ENCODE measurements around the gene WDR5B.

Gene WDR5B

DNA sequence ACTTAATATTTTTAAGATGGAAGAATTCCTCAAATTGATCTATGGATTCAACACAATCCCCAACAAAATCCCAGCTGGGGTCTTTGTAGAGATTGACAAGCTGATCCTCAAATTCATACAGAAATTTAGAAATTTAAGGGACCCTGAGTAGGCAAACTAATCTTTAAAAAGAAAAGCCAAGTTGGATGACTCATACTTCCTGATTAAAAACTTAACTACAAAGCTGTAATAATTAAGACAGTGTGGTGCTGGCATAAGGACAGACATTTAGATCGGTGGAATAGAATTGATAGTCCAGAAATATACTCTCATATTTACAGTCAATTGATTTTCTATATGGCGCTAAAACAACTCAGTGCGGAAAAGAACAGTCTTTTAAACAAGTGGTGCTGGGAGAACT lies 20.3 kb downstream of the WDR5B start:
- H3K27me3 Mint-ChIP-seq (ENCODE audit: low read depth, poor library complexity), result peaks cover 8% of the 10 kb centered on the region

DNA sequence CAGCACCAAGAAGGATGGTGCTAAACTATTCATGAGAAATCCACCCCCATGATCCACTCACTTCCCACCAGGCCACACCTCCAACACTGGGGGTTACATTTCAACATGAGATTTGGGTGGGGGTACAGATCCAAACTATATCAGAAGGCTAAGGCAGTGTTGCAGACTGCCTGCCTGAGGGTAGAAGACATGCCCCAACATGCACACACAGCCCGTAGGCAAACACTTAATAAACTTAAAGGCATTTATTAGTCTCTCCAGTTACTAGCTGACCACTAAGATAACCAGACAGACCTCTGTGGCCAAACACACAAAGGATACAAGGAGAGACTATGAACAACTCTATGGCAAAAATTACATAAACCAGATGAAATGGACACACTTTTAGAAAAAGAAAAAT lies 21.7 kb downstream of the WDR5B start:
- Mint-ChIP-seq H3K4me3 (no peak overlapping the region), H3K27ac (peak overlapping the region; percentile 72), H3K4me1 (peaks cover 17% of the 10 kb centered on the region), H3K9me3 (no peaks in the 10 kb centered on the region), H3K36me3 (ENCODE audit: low read depth) (peaks cover 5% of the 10 kb centered on the region), H3K27me3 (ENCODE audit: low read depth, poor library complexity) (peaks cover 8% of the 10 kb centered on the region)
- DNase-seq, result no peak
- TF ChIP-seq, protein P1, sequence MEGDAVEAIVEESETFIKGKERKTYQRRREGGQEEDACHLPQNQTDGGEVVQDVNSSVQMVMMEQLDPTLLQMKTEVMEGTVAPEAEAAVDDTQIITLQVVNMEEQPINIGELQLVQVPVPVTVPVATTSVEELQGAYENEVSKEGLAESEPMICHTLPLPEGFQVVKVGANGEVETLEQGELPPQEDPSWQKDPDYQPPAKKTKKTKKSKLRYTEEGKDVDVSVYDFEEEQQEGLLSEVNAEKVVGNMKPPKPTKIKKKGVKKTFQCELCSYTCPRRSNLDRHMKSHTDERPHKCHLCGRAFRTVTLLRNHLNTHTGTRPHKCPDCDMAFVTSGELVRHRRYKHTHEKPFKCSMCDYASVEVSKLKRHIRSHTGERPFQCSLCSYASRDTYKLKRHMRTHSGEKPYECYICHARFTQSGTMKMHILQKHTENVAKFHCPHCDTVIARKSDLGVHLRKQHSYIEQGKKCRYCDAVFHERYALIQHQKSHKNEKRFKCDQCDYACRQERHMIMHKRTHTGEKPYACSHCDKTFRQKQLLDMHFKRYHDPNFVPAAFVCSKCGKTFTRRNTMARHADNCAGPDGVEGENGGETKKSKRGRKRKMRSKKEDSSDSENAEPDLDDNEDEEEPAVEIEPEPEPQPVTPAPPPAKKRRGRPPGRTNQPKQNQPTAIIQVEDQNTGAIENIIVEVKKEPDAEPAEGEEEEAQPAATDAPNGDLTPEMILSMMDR (IDR thresholded peaks at IDR 0.05), result no peak

More for the DNA sequence above, 20.3 kb downstream of the WDR5B start:
- no peak for DNase-seq
- Mint-ChIP-seq H3K4me1 (peaks cover 17% of the 10 kb centered on the region), H3K9me3 (no peaks in the 10 kb centered on the region), H3K36me3 (ENCODE audit: low read depth) (peaks cover 5% of the 10 kb centered on the region), H3K4me3 (no peak overlapping the region), H3K27ac (no peak overlapping the region)
- TF ChIP-seq, protein P1 (IDR thresholded peaks at IDR 0.05), result no peak

DNA sequence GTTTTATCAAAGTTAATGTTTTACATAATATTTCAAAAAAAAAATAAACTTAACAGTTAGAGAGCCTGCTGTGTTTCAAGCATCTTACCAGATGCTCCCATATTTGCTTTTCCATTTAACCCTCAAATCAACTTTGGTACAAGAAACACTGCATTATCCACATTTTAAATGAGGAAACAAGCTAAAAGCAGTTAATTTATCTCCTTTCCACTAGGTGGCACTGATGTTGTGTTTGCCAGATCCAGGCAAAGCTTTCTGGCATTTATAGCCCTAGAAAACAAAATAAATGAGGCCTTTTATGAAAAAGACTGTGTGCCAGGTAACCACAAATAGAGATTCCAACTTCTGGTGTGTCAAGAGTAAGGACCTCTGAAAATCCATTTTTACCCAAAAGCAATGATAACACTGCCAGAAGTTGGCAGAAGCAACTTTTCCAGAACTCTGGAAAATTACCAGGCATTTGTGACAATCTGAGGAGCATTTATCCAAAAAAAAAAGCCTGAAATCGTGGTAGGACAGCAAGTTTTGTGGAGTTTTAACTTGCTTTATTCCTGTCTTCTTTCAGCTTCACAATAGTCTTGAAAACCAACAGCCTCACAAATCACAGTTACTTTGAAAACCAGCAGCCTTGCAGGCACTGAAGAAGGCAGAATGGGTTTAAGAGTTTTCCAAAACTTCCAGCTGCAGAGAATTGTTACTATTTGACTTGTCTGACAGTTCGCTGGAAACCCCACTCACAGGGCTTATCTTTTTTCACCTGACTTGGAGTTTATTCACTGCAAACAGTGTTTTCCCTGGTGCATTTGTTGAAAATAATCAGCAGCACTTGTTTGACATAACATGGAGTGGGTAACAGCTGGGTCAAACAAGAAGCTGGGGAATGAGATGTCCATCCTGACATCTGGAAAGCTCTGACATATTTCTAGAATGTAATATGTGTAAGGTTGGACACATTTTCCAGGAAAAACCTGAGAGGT lies 22.7 kb downstream of the WDR5B start:
- Mint-ChIP-seq H3K4me1 (peaks cover 17% of the 10 kb centered on the region), H3K27ac (no peak overlapping the region), H3K4me3 (no peak overlapping the region), H3K9me3 (no peaks in the 10 kb centered on the region), H3K27me3 (ENCODE audit: low read depth, poor library complexity) (peaks cover 8% of the 10 kb centered on the region), H3K36me3 (ENCODE audit: low read depth) (peaks cover 10% of the 10 kb centered on the region)
- no peak for DNase-seq
- TF ChIP-seq, protein P1 (IDR thresholded peaks at IDR 0.05), result peak; percentile 79

DNA sequence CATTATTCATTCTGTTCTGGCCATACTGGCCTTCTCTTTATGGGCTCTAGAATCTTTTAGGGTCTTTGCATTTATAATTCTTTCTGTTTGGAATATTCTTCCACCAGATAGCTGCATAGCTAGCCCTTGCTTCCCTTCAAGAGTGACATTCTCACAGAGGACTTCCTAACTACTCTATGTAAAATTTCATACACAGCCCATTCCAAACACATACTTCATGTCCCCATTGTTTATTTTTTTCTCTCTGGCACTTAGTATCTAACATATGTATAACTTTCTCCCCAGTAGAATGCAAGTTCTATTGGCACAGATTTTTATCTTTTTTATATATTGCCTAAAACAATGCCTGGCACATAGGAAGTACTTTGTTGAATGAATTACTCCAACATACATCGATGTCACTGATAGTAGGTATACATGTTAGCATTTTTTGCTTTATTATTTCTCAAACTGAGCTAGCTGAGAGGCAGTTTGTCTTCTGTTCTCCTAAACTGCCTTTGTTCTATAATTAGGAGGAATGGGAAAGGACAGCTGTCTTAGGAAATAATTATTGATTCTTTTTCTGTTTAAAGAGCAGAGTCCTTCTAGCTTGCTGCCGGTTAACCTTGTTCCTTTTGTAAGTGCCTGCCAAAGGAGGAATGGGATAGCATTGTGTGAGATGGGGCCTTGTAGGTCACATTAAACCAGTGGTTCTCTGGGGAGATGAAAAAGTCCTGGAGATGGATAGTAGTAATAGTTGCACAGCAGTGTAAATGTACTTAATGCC lies 24.0 kb downstream of the WDR5B start:
- Mint-ChIP-seq H3K27me3 (ENCODE audit: low read depth, poor library complexity) (peaks cover 8% of the 10 kb centered on the region), H3K4me1 (peaks cover 21% of the 10 kb centered on the region), H3K36me3 (ENCODE audit: low read depth) (peaks cover 23% of the 10 kb centered on the region), H3K9me3 (no peaks in the 10 kb centered on the region), H3K4me3 (no peak overlapping the region), H3K27ac (no peak overlapping the region)
- TF ChIP-seq, protein P1 (IDR thresholded peaks at IDR 0.05), result no peak
- no peak for DNase-seq

DNA sequence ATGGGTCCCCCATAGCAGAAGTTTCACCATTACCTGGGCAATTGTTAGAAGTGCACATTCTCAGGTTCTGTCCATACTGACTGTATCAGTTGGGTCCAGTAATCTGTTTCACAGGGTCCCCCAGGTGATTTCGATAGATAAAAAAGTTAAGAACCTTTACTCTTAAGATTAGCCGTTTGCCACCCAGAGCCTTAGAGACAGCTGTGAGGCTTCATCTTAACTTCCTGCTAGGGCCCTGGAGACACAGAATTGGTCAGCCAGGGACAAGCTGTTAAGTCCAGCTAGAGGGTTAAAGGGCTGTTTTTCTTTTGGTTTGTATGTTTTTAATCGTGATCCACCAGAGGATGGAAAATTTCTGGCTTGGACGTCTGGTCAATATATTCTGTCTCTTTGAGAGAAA lies 25.2 kb downstream of the WDR5B start:
- Mint-ChIP-seq H3K4me3 (no peak overlapping the region), H3K36me3 (ENCODE audit: low read depth) (peaks cover 34% of the 10 kb centered on the region), H3K27ac (no peak overlapping the region), H3K27me3 (ENCODE audit: low read depth, poor library complexity) (peaks cover 8% of the 10 kb centered on the region), H3K4me1 (peaks cover 25% of the 10 kb centered on the region), H3K9me3 (no peaks in the 10 kb centered on the region)
- TF ChIP-seq, protein P1 (IDR thresholded peaks at IDR 0.05), result no peak
- DNase-seq, result no peak
